ENCODE results near the gene ADCK2. TPM values are rescaled to one million over a fixed set of nuclear protein-coding genes. Genes with fewer than 3 reads are reported as not detected.
"Not testable (repeated sequence)": the region's sequence is repeated elsewhere in the genome, so short reads cannot be mapped to it uniquely, and the experiment has no call there.

The ADCK2 gene
- total RNA-seq, 3 donors from 2014 or later (not counting 1 experiment from before 2014, with no cell fraction given) = 12.6 to 20.7 (median 15.8) TPM

- H3K27me3 ChIP-seq (ENCODE audit: control insufficient read depth, insufficient read depth, low read length); H3K36me3 ChIP-seq (ENCODE audit: control insufficient read depth, insufficient read depth, low read length); H3K27ac ChIP-seq (ENCODE audit: low read length); H3K27me3 Mint-ChIP-seq (ENCODE audit: low read depth in 2 of 2); H3K9me3 ChIP-seq (ENCODE audit: control insufficient read depth, insufficient read depth, low read length); H3K4me3 ChIP-seq (ENCODE audit: low read length); ATAC-seq; intact Hi-C loops (cut with micrococcal nuclease); H3K36me3 Mint-ChIP-seq; H3K9me3 Mint-ChIP-seq; DNase-seq: not testable (repeated sequence)
- peaks cover 22% of the 10 kb centered on the region for H3K4me1 ChIP-seq (ENCODE audit: control insufficient read depth, insufficient read depth, low read length)
- Mint-ChIP-seq H3K27ac (peak overlapping the region in 1 of 2 donors; percentile 70), H3K4me3 (peak overlapping the region; percentile 25), H3K4me1 (peaks cover 37% of the 10 kb centered on the region in 2 donors)
These were observed 39.6 kb downstream of the ADCK2 start for GRCh38 chr7:140712392-140712791.

GRCh38 chr7:140714331-140715040 is 41.7 kb downstream of the ADCK2 start:
- no peaks in the 10 kb centered on the region for H3K9me3 ChIP-seq (ENCODE audit: control insufficient read depth, insufficient read depth, low read length)
- Mint-ChIP-seq H3K4me1 (peaks cover 42 to 46% of the 10 kb centered on the region in 2 donors), H3K4me3 (peak overlapping the region; percentile 78), H3K9me3 (no peaks in the 10 kb centered on the region), H3K27ac (peak overlapping the region; percentile 70 to 80), H3K36me3 (no peaks in the 10 kb centered on the region), H3K27me3 (ENCODE audit: low read depth in 2 of 2) (no peaks in the 10 kb centered on the region)
- peaks cover 22% of the 10 kb centered on the region for H3K4me1 ChIP-seq (ENCODE audit: control insufficient read depth, insufficient read depth, low read length)
- peak overlapping the region; percentile 75 for H3K27ac ChIP-seq (ENCODE audit: low read length)
- H3K36me3 ChIP-seq (ENCODE audit: control insufficient read depth, insufficient read depth, low read length) = no peaks in the 10 kb centered on the region
- intact Hi-C loops (cut with micrococcal nuclease) = loop anchor here (5.0 kb wide), 1 partner anchor 298 kb away; the partner anchor contains the start of gene MRPS33
- DNase-seq = peak in 1 of 2 donors; percentile 48
- peak; percentile 94 to 99 (median 98) for ATAC-seq
- WGBS (ENCODE audit: insufficient coverage) = 50% methylated on average over 10 of the region's 10 CpGs
- no peak for TF ChIP-seq CTCF (IDR thresholded peaks at IDR 0.05)
- no peak overlapping the region for H3K4me3 ChIP-seq (ENCODE audit: low read length)
- no peaks in the 10 kb centered on the region for H3K27me3 ChIP-seq (ENCODE audit: control insufficient read depth, insufficient read depth, low read length)

GRCh38 chr7:140719721-140720120 is 47.0 kb downstream of the ADCK2 start:
- H3K4me3 Mint-ChIP-seq = no peak overlapping the region
- Histone ChIP-seq H3K36me3 (ENCODE audit: control insufficient read depth, insufficient read depth, low read length) (no peaks in the 10 kb centered on the region), H3K27me3 (ENCODE audit: control insufficient read depth, insufficient read depth, low read length) (no peaks in the 10 kb centered on the region), H3K27ac (ENCODE audit: low read length) (no peak overlapping the region), H3K9me3 (ENCODE audit: control insufficient read depth, insufficient read depth, low read length) (no peaks in the 10 kb centered on the region), H3K4me1 (ENCODE audit: control insufficient read depth, insufficient read depth, low read length) (peaks cover 12% of the 10 kb centered on the region), H3K4me3 (ENCODE audit: low read length) (no peak overlapping the region)
- intact Hi-C loops (cut with micrococcal nuclease) = loop anchor here (5.0 kb wide), 1 partner anchor 293 kb away; the partner anchor contains the start of gene MRPS33
- no peaks in the 10 kb centered on the region for H3K36me3 Mint-ChIP-seq
- H3K4me1 Mint-ChIP-seq = peaks cover 36 to 51% of the 10 kb centered on the region in 2 donors
- DNase-seq (no peak), ATAC-seq (no peak)
- H3K27ac Mint-ChIP-seq = peak overlapping the region in 1 of 2 donors; percentile 31
- no peaks in the 10 kb centered on the region for H3K9me3 Mint-ChIP-seq
- H3K27me3 Mint-ChIP-seq (ENCODE audit: low read depth in 2 of 2) = no peaks in the 10 kb centered on the region
- WGBS (ENCODE audit: insufficient coverage) = 46% methylated on average over 5 of the region's 5 CpGs
- TF ChIP-seq CTCF (IDR thresholded peaks at IDR 0.05) = no peak

- no peak for TF ChIP-seq CTCF (IDR thresholded peaks at IDR 0.05)
- H3K9me3 ChIP-seq (ENCODE audit: control insufficient read depth, insufficient read depth, low read length) = no peaks in the 10 kb centered on the region
- H3K27me3 ChIP-seq (ENCODE audit: control insufficient read depth, insufficient read depth, low read length) = no peaks in the 10 kb centered on the region
- no peaks in the 10 kb centered on the region for H3K27me3 Mint-ChIP-seq (ENCODE audit: low read depth in 2 of 2)
- H3K4me3 ChIP-seq (ENCODE audit: low read length) = no peak overlapping the region
- no CpG with 5 or more reads among the region's 1 CpG for WGBS (ENCODE audit: insufficient coverage)
- no peak overlapping the region for H3K27ac ChIP-seq (ENCODE audit: low read length)
- intact Hi-C loops (cut with micrococcal nuclease) = no loop called here
- peaks cover 3% of the 10 kb centered on the region for H3K4me1 ChIP-seq (ENCODE audit: control insufficient read depth, insufficient read depth, low read length)
- no peaks in the 10 kb centered on the region for H3K36me3 Mint-ChIP-seq
- H3K36me3 ChIP-seq (ENCODE audit: control insufficient read depth, insufficient read depth, low read length) = no peaks in the 10 kb centered on the region
- no peak for DNase-seq
- no peak overlapping the region for H3K27ac Mint-ChIP-seq
- H3K4me3 Mint-ChIP-seq = no peak overlapping the region
- H3K9me3 Mint-ChIP-seq = no peaks in the 10 kb centered on the region
- peaks cover 29 to 33% of the 10 kb centered on the region in 2 donors for H3K4me1 Mint-ChIP-seq
- no peak for ATAC-seq
These were observed 49.5 kb downstream of the ADCK2 start for GRCh38 chr7:140722254-140722653.
